ENCODE data around the gene TEC.

GRCh38 chr4:48226199-48226598 is 43.4 kb downstream of the TEC start:
- TF ChIP-seq POLR2A (IDR thresholded peaks at IDR 0.05) (no peak), CTCF (IDR thresholded peaks at IDR 0.05) (no peak)

All from testis (tissue), 2 donors.